ENCODE data around the gene SHROOM3.
"Not testable (repeated sequence)": the region's sequence is repeated elsewhere in the genome, so short reads cannot be mapped to it uniquely, and the experiment has no call there.

The SHROOM3 gene

GRCh38 chr4:76445911-76446310 is 10.9 kb downstream of the SHROOM3 start:
- no peak for DNase-seq (ENCODE audit: low read depth)

DNA sequence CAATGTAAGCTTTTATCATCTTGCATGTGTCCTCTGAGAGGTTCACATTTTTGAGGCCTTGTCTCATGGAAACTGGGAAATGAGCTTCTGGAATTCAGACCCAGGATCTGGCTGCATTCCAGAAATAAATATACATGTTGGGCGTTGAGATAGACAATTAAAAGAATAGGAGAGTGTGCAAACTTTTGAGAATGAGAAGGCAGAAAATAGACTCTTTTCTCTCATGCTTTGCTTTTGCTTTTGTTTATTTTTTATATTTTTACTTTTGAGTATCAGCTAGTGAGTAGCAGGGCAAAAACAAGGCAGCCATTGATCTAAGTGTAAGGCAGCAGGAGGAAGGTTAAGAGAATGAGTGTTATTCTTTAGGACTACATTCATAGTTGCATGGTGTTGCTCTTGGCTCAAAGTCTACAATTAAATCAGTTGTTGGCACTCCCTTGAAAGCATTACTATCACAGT is 12.4 kb downstream of the SHROOM3 start:
- no peak for DNase-seq (ENCODE audit: low read depth)

DNA sequence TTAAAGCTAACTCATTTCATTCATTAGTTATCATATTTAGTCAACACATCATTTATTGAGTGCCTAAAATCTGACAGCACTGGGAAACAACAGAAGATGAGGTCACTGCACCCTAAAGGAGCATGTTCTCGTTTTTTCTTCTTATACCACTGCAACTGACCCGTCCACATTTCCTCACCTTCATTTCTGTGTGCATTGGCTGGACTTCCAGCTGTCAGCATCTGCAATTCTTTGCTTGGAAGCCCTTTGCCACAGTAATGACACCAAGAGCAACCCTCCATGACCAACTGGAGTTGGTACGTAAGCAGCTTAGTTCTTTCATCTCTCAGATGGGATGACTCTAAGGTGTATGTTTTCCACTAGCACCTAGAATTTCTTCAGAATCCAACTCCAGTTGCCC is 13.2 kb downstream of the SHROOM3 start:
- no peak for DNase-seq (ENCODE audit: low read depth)

- no peak for DNase-seq (ENCODE audit: low read depth)
Measured at GRCh38 chr4:76449362-76449767, 14.3 kb downstream of the SHROOM3 start.

GRCh38 chr4:76449833-76450232 is 14.8 kb downstream of the SHROOM3 start:
- DNase-seq (ENCODE audit: low read depth) = no peak

DNA sequence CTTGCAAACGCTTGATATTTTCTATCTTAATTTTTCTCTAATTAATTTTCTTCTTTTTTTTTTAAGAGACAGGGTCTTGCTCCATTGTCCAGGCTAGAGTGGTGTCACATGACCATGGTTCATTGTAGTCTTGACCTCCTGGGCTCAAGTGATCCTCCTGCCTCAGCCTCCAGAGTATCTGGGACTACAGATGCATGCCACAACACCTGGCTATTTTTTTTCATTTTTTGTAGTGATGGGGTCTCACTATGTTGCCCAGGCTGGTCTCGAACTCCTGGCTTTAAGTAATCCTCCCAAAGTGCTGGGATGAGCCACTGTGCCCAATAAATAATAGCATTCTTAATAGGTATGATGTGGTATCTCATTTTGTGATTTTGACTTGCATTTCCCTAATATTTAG is 18.2 kb downstream of the SHROOM3 start:
- DNase-seq (ENCODE audit: low read depth) = no peak

GRCh38 chr4:76454073-76454472 is 19.0 kb downstream of the SHROOM3 start:
- not testable (repeated sequence) for DNase-seq (ENCODE audit: low read depth)

DNA sequence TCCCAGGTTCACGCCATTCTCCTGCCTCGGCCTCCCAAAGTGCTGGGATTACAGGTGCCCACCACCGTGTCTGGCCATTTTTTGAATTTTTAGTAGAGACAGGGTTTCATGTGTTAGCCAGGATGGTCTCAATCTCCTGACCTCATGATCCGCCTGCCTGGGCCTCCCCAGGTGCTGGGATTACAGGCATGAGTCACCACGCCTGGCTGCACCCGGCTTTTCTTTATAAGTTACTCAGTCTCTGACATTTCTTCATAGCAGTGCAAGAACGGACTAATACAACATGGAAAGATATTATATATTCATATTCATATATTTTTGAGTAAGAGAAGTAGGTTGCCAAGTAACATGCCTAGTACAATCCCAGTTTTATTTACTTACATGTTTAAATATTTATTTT is 22.9 kb downstream of the SHROOM3 start:
- no peak for DNase-seq (ENCODE audit: low read depth)

GRCh38 chr4:76458297-76458696 is 23.3 kb downstream of the SHROOM3 start:
- no peak for DNase-seq (ENCODE audit: low read depth)

DNA sequence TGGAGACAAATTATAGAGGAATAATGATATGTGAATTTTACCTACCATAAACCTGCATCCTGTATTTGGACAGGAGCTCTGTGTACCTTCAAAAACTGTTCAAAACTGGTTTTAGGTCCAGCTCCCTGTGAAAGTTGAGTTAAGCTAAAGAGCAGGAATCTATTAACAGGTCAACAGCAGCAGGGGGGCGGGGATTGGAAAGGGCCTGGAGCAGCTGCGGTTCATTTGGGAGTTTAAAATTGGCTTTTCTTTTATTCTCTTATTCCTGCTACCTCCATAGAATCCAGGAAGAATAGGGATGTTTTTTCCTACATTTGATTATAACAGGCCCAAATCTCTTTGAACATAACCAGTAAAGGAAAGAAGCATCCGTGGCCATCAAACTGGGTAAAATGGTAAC is 23.8 kb downstream of the SHROOM3 start:
- DNase-seq (ENCODE audit: low read depth) = no peak

- DNase-seq (ENCODE audit: low read depth) = no peak
Measured at GRCh38 chr4:76459291-76459723, 24.3 kb downstream of the SHROOM3 start.

- no peak for DNase-seq (ENCODE audit: low read depth)
Measured at GRCh38 chr4:76463568-76463967, 28.5 kb downstream of the SHROOM3 start.

GRCh38 chr4:76470064-76470463 is 35.0 kb downstream of the SHROOM3 start:
- no peak for DNase-seq (ENCODE audit: low read depth)

GRCh38 chr4:76470532-76470931 is 35.5 kb downstream of the SHROOM3 start:
- no peak for DNase-seq (ENCODE audit: low read depth)

- DNase-seq (ENCODE audit: low read depth) = no peak
Measured at GRCh38 chr4:76476571-76476970, 41.5 kb downstream of the SHROOM3 start.

DNA sequence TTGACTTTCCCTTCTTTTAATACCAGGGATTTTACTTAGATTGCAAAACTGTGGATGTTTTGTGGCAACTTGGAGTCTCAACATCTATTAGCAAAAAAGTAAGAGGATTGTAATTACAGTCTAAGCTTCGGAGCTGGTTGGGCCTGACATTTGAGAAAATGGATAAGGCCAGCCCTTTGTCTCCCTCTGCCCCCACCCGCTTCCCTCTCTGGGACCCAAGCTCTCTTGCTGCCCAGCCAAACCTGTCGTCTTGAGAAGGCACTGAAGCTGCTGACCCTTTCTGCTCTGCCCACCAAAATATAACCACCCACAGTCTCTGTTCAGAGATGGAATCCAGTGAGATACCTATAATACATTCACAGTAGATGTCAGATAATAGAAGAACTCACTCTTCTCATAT is 49.6 kb downstream of the SHROOM3 start:
- DNase-seq (ENCODE audit: low read depth) = no peak

- DNase-seq (ENCODE audit: low read depth) = no peak
Measured at GRCh38 chr4:76485450-76485849, 50.4 kb downstream of the SHROOM3 start.

- DNase-seq (ENCODE audit: low read depth) = no peak
Measured at GRCh38 chr4:76486588-76487276, 51.7 kb downstream of the SHROOM3 start.

DNA sequence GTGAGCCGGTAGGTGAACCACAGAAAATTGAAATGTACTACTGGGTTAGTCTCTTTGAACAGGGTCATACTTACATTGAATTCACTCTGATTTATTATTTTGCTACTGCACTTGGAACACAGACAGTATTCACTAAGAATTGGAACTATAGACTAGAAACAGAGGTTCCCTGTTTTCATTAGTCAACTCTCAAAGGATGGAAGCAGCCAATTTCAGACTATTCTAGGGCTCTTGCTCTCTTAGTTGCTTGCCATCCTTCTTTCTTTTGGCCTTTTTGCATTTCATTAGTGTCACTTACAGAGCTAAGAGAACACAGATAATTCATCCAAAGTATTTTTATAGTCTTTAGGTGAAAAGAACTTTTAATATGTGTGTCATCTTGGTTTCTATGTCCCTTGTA is 52.6 kb downstream of the SHROOM3 start:
- no peak for DNase-seq (ENCODE audit: low read depth)

GRCh38 chr4:76488455-76488854 is 53.4 kb downstream of the SHROOM3 start:
- no peak for DNase-seq (ENCODE audit: low read depth)

GRCh38 chr4:76488888-76489685 is 54.1 kb downstream of the SHROOM3 start:
- DNase-seq (ENCODE audit: low read depth) = no peak

DNA sequence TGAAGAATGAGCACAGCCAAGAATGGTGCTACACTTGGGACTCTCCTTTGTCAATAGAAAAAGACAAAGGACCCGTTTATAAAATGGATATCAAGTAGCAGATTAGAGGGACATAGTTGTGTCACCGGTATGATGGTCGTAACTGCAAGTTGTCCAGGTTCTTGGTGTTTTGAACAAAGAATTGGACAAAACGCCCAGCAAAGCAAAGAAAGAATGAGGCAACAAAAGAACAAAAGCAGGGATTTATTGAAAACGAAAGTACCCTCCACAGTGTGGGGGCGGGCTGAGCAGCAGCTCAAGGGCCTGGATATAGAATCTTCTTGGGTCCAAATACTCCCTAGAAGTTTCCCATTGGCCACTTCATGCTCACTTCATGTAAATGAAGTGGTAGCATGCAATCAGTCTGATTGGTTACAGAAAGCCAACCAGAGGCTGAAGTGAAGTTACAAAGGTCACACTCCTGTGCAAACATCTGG is 54.7 kb downstream of the SHROOM3 start:
- no peak for DNase-seq (ENCODE audit: low read depth)

DNA sequence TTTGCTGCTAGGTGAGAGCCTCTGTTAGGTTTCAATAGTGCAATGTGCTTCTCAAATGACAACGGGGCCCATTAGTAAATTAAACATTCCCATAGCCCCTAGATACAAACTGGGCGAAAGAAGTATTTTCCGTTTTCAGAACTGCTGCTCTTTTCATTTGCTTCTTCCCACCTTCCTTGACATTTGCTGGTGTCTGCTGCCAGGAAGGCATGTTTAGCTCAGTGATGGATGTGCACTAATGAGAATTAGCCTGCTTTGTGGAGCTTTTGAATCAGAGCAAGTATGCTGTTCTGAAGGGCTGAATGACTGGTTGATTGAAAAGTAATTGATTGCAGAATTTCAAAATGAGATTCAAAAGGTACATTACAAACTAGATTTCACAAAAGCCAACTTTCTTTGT is 57.0 kb downstream of the SHROOM3 start:
- no peak for DNase-seq (ENCODE audit: low read depth)
